Breast epithelium (tissue), 4 donors: ENCODE measurements around the gene SDK2. TPM values are rescaled to one million over a fixed set of nuclear protein-coding genes. Genes with fewer than 3 reads are reported as not detected.

ENCODE experiments used
- DNase-seq, 2 donors: peaks; one replicate each; pipeline ENCODE4 v3.0.0-alpha.2; 2019; ENCODE audit warnings: low spot score in 2 of 2
- H3K27ac ChIP-seq, 2 donors: fragments of 200-600 bp; sonication (generic) in 1 of 2; one replicate each; pipeline ENCODE4 v1.5.1; 2016 to 2019; ENCODE audit warnings: mild to moderate bottlenecking in 1 of 2
- H3K27me3 ChIP-seq, 2 donors: fragments of 200-600 bp; sonication (generic) in 1 of 2; one replicate each; pipeline versions ENCODE4 v1.5.1 to v1.6.0; 2017 to 2019; ENCODE audit warnings: control low read depth in 1 of 2, mild to moderate bottlenecking in 1 of 2
- H3K36me3 ChIP-seq: fragments of 200-600 bp; one replicate; pipeline ENCODE4 v1.5.1; 2019
- H3K4me1 ChIP-seq, 2 donors: fragments of 200-600 bp; sonication (generic); one replicate each; pipeline ENCODE4 v1.5.1; 2016 to 2019; ENCODE audit warnings: control low read depth in 1 of 2
- H3K4me3 ChIP-seq, 3 donors: fragments of 200-600 bp; sonication (generic); 1 replicate in 2 of 3; 2 replicates in 1 of 3; pipeline ENCODE4 v1.5.1; 2016 to 2019; ENCODE audit warnings: mild to moderate bottlenecking in 3 of 3, moderate library complexity in 2 of 3
- H3K9me3 ChIP-seq, 2 donors: fragments of 200-600 bp; sonication (generic) in 1 of 2; one replicate each; pipeline ENCODE4 v1.5.1; 2016 to 2019; ENCODE audit warnings: control low read depth in 1 of 2
- CTCF ChIP-seq, 3 donors: fragments of 450-650 bp; IDR thresholded peaks; one replicate each; pipeline ENCODE4 v1.5.1; 2016 to 2017; ENCODE audit warnings: antibody characterized with exemption in 3 of 3, mild to moderate bottlenecking in 3 of 3, moderate library complexity in 3 of 3
- POLR2A ChIP-seq: fragments of 450-650 bp; IDR thresholded peaks from one replicate; pipeline ENCODE4 v1.6.1; 2016; ENCODE audit warnings: antibody characterized with exemption, mild to moderate bottlenecking, moderate library complexity
- POLR2AphosphoS5 ChIP-seq, 3 donors: sonication (generic); formaldehyde crosslinking; IDR thresholded peaks; one replicate each; pipeline ENCODE4 v1.6.1; 2017; ENCODE audit warnings: antibody characterized with exemption in 3 of 3
- intact Hi-C: fragments of 100-400 bp; cut with DNase I; formaldehyde crosslinking; loops from one replicate; pipeline ENCODE4 v1.15.1; 2023; ENCODE audit warnings: low total_unique reads
- total RNA-seq, 3 donors: library from RNA; depleted of rRNA; stranded (reverse); fragments of >200 nt; gene quantifications; one replicate each; pipeline ENCODE4 v1.1.0, GENCODE V29; 2016

Gene SDK2
- total RNA-seq, 3 donors from 2014 or later: 0.16 to 2.9 (median 2.6) TPM

GRCh38 chr17:73637866-73638265, 6.4 kb downstream of the SDK2 start:
- intact Hi-C loops: loop anchor here (5.0 kb wide), 1 partner anchor 184 kb away; no protein-coding TSS in a partner anchor
- Histone ChIP-seq H3K4me3 (no peak overlapping the region), H3K9me3 (no peaks in the 10 kb centered on the region), H3K27ac (no peak overlapping the region), H3K4me1 (peaks cover 0 to 3% of the 10 kb centered on the region in 2 donors), H3K36me3 (no peaks in the 10 kb centered on the region), H3K27me3 (peaks cover 0 to 18% of the 10 kb centered on the region in 2 donors)
- no peak for DNase-seq
- TF ChIP-seq POLR2A (no peak), CTCF (IDR thresholded peaks at IDR 0.05) (no peak), POLR2AphosphoS5 (IDR thresholded peaks at IDR 0.05) (no peak)

- H3K4me3 ChIP-seq: no peak overlapping the region
- intact Hi-C loops: loop anchor here (5.0 kb wide), 1 partner anchor 187 kb away; no protein-coding TSS in a partner anchor
- no peak for DNase-seq
- no peaks in the 10 kb centered on the region for H3K9me3 ChIP-seq
- no peak overlapping the region for H3K27ac ChIP-seq
- H3K27me3 ChIP-seq: peaks cover 0 to 5% of the 10 kb centered on the region in 2 donors
- no peaks in the 10 kb centered on the region for H3K4me1 ChIP-seq
- no peaks in the 10 kb centered on the region for H3K36me3 ChIP-seq
- TF ChIP-seq POLR2A (no peak), POLR2AphosphoS5 (IDR thresholded peaks at IDR 0.05) (no peak), CTCF (IDR thresholded peaks at IDR 0.05) (no peak)
These were observed 9.0 kb downstream of the SDK2 start for GRCh38 chr17:73635101-73635817.

- no peak for TF ChIP-seq POLR2A
- TF ChIP-seq POLR2AphosphoS5 (IDR thresholded peaks at IDR 0.05): no peak
- no peak for TF ChIP-seq CTCF (IDR thresholded peaks at IDR 0.05)
- intact Hi-C loops: loop anchor here (5.0 kb wide), 1 partner anchor 188 kb away; no protein-coding TSS in a partner anchor
- no peak for DNase-seq
- H3K4me1 ChIP-seq: no peaks in the 10 kb centered on the region
- no peak overlapping the region for H3K27ac ChIP-seq
- no peaks in the 10 kb centered on the region for H3K36me3 ChIP-seq
- no peaks in the 10 kb centered on the region for H3K9me3 ChIP-seq
- peaks cover 0 to 5% of the 10 kb centered on the region in 2 donors for H3K27me3 ChIP-seq
- H3K4me3 ChIP-seq: no peak overlapping the region
These were observed 9.6 kb downstream of the SDK2 start for GRCh38 chr17:73634629-73635028.

- no peak for DNase-seq
- intact Hi-C loops: no loop called here
- Histone ChIP-seq H3K36me3 (no peaks in the 10 kb centered on the region), H3K4me3 (no peak overlapping the region), H3K4me1 (no peaks in the 10 kb centered on the region), H3K9me3 (no peaks in the 10 kb centered on the region), H3K27me3 (no peaks in the 10 kb centered on the region), H3K27ac (no peak overlapping the region)
- TF ChIP-seq POLR2A: no peak
- no peak for TF ChIP-seq CTCF (IDR thresholded peaks at IDR 0.05)
- no peak for TF ChIP-seq POLR2AphosphoS5 (IDR thresholded peaks at IDR 0.05)
These were observed 10.5 kb downstream of the SDK2 start for GRCh38 chr17:73633736-73634135.

- Histone ChIP-seq H3K27me3 (no peaks in the 10 kb centered on the region), H3K4me1 (no peaks in the 10 kb centered on the region), H3K27ac (no peak overlapping the region), H3K9me3 (no peaks in the 10 kb centered on the region), H3K4me3 (no peak overlapping the region), H3K36me3 (no peaks in the 10 kb centered on the region)
- intact Hi-C loops: no loop called here
- TF ChIP-seq POLR2A (no peak), POLR2AphosphoS5 (IDR thresholded peaks at IDR 0.05) (no peak), CTCF (IDR thresholded peaks at IDR 0.05) (no peak)
- no peak for DNase-seq
These were observed 11.7 kb downstream of the SDK2 start for GRCh38 chr17:73632513-73632912.
